HCT116 (cell line): ENCODE measurements around the gene PALM2AKAP2.

ENCODE experiments used
- CTCF ChIP-seq, 3 experiments: fragments of 200-600 bp in 1 of 3; sonication (generic) in 1 of 3; IDR thresholded peaks in 2 of 3; conservative IDR thresholded peaks in 1 of 3; 2 replicates each; pipeline ENCODE4 v1.5.1; 2012 to 2017; ENCODE audit warnings: low read depth in 2 of 3, low read length in 2 of 3, antibody characterized with exemption in 1 of 3, borderline replicate concordance in 1 of 3, control low read depth in 1 of 3, mild to moderate bottlenecking in 1 of 3, mixed read lengths in 1 of 3, mixed run types in 1 of 3, moderate library complexity in 1 of 3; ENCODE audit not compliant: insufficient read depth in 1 of 3
- FOSL1 ChIP-seq: IDR thresholded peaks from 2 replicates; pipeline ENCODE4 v1.6.1; 2012; ENCODE audit warnings: low read depth
- RAD21 ChIP-seq: IDR thresholded peaks from 2 replicates; pipeline ENCODE4 v1.6.1; 2012; ENCODE audit warnings: low read depth, mild to moderate bottlenecking
- SIN3A ChIP-seq: IDR thresholded peaks from 2 replicates; pipeline ENCODE4 v1.6.1; 2012; ENCODE audit warnings: low read depth
- ZFX ChIP-seq: fragments of 450-650 bp; IDR thresholded peaks from 2 replicates; pipeline ENCODE4 v1.6.1; 2017
- ZNF274 ChIP-seq: fragments of 200-500 bp; sonication (Bioruptor generic); IDR thresholded peaks from 2 replicates; pipeline ENCODE4 v1.6.1; 2014; ENCODE audit warnings: mild to moderate bottlenecking, low read depth, low read length, inconsistent platforms

GRCh38 chr9:109767814-109768213, 12.2 kb upstream of the PALM2AKAP2 start:
- TF ChIP-seq ZNF274 (no peak), ZFX (no peak), CTCF (IDR thresholded peaks at IDR 0.05 in 2 of 3, conservative IDR thresholded peaks at IDR 0.05 in 1 of 3; ENCODE audit: borderline replicate concordance in 1 of 3, insufficient read depth in 1 of 3, low read depth in 2 of 3, low read length in 2 of 3) (no peak), RAD21 (no peak), FOSL1 (no peak), SIN3A (no peak)
